ENCODE measurements around the gene RNU6-8.

- TF ChIP-seq CTCF (tag by site-specific recombination; IDR thresholded peaks at IDR 0.05), result no peak
- TF ChIP-seq ZNF561 (tag by site-specific recombination; IDR thresholded peaks at IDR 0.05; ENCODE audit: borderline replicate concordance), result no peak
- TF ChIP-seq ZNF121 (tag by site-specific recombination; IDR thresholded peaks at IDR 0.05), result no peak
- no peak for TF ChIP-seq ZNF660 (tag by site-specific recombination; IDR thresholded peaks at IDR 0.05)
- TF ChIP-seq ZNF311 (tag by site-specific recombination; IDR thresholded peaks at IDR 0.05; ENCODE audit: borderline replicate concordance), result no peak
- no peak for TF ChIP-seq YY1 (tag by site-specific recombination; IDR thresholded peaks at IDR 0.05)
- TF ChIP-seq MYNN (tag by site-specific recombination; IDR thresholded peaks at IDR 0.05; ENCODE audit: borderline replicate concordance), result no peak
- TF ChIP-seq ZNF24 (tag by site-specific recombination; IDR thresholded peaks at IDR 0.05), result no peak
These were observed 874 bp upstream of the RNU6-8 start for GRCh38 chr14:32203928-32204357.

All from HEK293 (cell line).